ENCODE data around the gene BBC3. TPM values are rescaled to one million over a fixed set of nuclear protein-coding genes. Genes with fewer than 3 reads are reported as not detected.

The BBC3 gene
- total RNA-seq, 1 donor from 2014 or later, result 1.6 TPM

DNA sequence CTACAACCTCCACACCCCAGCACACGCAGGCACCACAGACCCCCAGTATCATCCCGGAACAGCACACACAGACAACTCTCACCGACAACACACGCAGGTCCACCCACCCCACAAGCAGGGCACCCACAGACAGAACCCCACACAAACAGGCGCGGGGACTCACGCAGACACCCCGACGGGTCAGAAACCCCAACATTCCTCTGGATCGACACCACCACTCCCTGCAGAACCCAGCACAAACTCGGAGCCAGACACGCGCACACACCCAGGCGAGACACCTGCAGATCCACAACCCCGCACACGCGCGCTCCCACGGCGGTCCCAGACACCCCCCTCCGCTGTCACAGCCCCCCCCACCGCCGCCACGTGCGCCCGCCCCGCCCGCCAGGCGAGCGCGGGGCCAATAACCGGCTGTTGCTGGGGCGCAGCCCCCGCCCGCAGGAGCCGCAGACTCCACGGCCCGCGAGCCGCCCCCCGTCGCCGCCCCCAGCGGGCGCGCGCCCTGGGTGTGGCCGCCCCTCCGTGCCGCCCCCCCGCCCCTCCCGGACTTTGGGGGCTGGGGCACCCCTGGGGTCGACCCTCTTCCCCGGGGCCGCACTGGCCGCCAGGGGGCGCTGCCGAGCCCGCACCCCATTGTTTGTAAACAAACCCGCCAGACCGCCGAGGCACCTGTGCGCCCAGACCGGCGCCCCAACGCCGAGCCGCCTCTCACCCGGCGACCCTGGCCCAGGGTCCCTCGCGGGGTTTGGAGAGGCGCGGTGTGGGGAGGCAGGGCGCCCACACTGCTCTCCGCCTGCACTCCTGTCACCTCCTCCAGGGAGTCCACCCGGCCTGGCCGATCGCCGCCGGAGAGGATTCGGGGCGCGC, 712 bp downstream of the BBC3 start:
- peak; percentile 1 for ATAC-seq

DNA sequence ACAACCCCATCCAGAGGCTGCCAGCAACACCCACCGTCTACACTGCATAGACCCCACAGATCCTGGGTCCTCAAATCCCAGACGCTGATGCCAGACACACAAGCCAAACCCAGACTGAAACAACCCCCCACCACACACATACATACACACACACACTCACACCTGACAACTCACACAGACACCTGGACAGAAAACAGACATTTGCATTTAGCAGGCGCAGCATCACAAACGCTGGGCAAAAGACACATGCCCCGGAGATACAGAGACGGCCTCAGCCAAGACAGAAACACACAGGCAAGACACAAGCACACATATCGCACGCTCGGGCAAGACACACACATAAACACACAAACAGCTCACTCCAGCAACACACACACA, 1.3 kb downstream of the BBC3 start:
- ATAC-seq, result no peak

DNA sequence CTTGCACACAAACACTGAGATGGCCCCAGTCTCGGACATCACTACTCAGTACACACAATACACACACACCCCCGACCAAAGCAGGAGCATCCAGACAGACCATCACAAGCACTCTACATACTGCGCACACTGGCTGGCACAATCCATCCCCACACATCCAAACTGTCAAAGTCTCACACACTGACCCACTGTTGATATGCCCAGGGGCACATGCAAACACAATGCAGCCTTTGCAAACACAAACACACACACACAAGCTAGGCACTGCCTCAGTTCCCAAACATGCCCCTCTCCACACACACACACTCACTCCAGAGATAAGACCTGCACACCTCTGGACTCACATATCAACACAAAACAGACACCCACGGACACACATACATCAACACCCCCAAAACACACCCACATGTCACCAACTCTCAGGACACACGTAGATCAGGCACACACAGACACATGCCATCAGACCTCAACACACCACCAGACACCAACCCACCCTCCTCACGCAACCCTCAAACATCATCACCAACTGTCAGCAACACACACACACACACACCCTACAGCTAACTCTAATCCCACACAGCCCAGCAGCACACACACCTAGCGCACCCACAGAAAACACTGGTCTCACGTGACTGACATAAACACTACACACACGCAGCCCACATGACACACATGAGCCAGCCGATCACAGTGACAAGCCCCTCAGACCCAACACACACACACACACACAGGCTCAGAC, 1.9 kb downstream of the BBC3 start:
- ATAC-seq, result no peak

DNA sequence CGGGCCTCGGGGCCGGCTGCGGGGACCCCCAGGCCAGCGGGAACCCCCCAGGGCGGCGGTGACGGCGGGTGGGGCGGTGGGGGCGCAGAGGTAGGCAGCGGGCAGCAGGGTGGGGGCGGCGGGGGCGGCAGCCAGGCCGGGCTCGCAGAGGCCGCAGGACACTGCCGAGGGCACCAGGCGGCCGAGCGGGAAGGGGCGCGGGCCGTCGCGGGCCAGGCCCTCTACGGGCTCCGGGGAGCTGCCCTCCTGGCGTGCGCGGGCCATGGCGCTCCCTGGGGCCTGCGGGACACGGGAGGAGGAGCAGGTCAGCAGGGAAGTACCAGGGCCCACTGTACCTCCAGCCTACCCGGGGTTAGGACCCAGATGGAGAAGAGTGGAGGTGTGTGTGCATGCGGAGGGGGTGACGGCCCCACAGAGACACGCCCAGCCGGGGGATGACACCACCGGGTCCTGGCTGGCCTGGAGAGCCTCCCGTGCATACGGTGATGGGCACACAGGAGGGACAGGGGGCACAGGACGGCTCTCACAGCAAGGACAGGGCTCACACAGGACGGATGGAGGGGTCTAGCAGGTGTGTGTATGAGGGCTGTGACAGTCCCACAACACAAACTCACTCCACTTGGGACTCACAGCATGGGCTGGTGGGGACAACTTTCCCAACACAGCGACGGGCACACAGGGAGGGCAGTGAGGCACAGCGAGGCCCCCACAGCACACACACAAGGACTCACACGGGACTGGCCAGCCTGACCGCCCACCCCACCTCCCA, 2.6 kb downstream of the BBC3 start:
- no peak for ATAC-seq

DNA sequence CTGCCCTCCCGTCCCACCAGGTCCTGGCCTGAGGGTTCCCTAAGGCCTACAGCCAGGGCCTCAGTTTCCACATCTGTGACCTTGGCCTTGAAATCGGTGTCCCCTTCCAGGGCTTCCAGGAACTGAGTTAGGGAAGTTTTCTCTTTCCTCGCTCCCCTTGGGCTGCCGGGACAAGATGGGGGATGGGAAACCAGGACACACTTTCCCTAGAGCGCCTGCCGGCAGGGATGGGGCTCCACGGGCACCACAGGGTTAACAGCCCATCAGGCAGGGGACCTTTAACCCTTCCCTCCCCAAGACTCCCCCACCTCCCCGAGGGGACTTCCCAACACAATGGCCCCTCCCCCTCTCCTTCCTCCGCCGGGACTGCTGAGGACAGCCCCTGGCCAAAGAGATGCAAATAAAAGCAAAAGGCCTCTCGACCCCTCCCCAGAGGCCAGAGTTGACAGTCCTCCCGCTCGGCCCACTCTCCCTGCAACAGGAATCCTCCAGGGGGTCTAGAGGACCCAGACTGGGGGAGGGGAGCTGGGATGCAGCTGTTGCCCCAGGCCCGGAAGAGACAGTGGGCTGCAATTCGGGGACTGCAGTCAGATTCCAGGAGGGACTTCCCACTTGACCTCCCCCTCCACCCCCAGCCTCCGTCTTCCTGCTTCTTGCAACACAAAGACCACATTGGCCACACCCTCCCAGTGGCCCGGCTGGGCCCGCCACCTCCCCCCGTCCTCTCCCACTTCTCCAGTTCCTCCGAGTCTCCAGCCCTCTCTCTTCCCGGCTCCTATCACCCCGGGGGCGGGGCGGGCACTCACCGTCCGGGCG, 3.4 kb downstream of the BBC3 start:
- ATAC-seq, result no peak

DNA sequence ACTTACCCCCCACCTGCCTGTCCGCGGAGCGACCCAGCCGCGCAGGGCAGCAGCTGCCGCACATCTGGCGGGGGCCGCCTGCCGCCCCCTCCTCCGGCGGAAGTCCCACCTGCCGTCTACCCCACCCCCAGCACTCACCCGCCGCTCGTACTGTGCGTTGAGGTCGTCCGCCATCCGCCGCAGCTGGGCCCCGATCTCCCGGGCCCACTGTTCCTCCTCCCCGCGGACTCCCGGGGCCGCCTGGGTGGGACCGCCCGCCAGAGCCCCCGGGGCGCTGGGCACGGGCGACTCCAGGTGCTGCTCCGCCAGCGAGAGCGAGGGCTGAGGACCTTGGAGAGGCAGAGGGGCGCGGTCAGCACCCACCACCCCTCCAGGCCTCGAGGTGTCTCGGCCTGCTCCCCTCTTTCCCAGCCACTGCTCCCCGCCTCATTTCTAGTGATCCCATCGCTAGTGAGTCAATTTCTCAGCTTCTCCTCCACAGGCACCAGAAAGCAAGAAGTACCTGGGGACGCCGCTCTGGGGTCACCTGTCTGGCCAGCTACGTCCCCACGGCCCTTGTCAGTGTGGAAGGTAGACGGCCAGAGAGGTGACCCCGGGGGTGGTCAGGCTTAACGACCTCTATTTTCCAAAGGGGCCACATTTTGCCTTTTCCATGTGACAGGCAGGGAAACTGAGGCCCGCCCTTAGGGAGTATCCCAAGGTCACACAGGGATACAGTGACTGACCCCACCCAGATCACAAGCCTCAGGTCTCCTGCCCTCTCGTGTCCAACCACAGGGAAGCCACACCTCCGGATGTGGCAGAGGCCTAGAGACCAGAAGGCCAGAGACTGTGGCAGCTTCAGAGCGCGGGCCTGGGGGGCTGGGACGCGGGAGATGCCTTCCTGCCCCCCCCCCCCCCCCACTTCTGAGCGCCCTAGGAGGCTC, 4.3 kb downstream of the BBC3 start:
- peak; percentile 30 for ATAC-seq

- peak; percentile 84 for ATAC-seq
Measured at GRCh38 chr19:47225746-47226425, 5.1 kb downstream of the BBC3 start.

DNA sequence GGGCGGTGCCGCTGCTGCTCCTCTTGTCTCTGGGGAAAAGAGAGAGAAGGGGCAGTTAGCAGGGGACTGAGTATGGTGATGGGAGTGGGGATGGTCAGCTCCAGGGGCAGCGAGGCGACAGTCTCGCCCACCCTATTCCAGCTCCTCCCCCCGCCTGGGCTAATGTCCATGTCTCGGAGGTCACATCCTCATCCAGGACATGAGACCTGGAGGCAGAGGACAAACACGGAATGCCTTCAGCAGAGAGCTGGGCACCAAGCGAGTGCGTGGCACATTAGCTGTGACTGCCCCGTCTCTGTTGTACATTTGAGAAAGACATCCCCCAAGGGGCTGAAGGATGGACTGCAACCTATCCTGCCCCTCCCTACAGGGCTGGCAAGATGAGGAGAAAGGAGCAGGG, 9.1 kb downstream of the BBC3 start:
- no peak for ATAC-seq

DNA sequence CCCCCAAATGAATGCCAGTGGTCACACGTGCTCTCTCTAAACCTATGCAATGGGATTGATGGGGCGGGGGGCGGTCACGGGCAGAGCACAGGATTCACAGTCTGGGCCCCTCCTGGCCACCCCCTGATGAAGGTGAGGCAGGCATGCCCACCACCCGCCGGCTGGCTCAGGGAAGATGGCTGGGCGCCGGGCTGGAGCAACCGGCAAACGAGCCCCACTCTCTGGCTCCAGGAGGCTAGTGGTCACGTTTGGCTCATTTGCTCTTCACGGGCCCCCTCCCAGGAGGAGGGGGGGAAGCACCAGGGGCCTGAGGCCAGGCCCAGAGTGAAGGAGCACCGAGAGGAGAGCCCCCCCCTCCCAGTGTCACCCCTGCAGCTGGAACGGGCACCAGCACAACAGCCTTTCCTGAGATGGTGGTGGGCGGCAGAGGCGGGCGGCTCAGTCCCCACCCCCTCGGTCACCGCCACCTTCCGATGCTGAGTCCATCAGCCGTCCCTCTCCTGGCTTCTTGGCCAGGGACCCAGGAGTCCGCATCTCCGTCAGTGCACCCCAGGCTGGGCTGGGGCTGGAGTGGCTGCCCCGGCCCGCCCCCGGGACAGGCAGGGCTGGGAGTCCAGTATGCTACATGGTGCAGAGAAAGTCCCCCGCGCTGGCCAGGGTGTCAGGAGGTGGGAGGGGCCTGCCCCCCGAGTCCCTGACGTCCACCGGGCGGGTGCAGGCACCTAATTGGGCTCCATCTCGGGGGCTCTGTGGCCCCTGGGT, 9.7 kb downstream of the BBC3 start:
- ATAC-seq, result no peak

DNA sequence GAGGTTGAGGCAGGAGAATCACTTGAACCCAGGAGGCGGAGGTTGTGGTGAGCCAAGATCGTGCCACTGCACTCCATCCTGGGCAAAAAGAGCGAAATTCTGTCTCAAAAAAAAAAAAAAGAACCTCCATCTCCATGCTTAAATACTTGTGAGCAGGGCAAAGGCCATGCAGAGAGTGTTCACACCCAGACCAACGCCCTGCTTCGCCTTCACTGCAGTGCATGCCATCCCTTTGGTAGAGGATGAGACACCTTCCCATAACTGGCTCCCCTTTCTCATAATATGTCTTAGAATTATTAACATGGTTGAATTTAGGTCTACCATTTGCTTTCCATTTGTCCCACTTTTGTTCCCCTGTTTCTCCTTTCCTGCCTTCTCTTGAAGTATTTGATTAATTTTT, 15.4 kb downstream of the BBC3 start:
- no peak for ATAC-seq

DNA sequence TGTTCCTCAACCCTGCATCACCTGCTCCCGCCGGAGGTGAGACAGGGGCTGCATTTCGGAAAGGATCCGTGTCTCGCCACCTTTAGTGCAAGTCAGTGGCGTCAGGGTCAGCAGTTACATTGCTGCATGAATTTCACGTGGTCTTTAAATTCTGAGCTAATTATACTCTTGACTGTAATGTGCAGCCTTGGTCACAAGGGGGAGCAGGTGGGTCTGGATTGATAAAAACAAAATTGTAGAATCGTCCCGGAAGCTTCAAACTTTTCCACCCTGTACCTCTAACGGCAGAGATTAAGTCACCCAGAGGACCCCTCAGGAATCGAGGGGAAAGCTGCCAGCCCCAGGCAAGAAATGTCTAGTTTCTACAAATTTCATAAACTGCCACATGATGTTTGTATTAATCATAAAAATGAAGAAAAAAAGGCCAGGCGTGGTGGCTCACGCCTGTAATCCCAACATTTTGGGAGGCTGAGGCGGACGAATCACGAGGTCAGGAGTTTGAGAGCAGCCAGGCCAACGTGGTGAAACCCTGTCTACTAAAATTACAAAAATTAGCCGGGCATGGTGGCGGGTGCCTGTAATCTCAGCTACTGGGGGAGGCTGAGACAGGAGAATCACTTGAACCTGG, 20.2 kb downstream of the BBC3 start:
- peak; percentile 72 for ATAC-seq

DNA sequence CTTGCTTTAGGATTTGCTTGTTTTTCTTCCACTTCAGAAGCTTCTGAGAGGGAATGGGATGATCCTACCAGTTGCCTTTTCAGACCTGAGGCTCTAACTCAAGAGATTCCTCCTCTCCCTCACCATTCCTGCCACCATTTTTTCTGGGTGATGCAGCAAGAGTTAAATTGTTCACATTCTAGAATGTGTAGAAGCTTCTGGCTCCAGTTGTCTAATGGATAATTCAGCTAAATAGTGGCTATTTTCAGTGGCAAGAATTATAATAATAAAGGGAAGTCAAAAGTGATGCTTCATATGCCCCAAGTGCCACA, 20.9 kb downstream of the BBC3 start:
- ATAC-seq, result no peak

DNA sequence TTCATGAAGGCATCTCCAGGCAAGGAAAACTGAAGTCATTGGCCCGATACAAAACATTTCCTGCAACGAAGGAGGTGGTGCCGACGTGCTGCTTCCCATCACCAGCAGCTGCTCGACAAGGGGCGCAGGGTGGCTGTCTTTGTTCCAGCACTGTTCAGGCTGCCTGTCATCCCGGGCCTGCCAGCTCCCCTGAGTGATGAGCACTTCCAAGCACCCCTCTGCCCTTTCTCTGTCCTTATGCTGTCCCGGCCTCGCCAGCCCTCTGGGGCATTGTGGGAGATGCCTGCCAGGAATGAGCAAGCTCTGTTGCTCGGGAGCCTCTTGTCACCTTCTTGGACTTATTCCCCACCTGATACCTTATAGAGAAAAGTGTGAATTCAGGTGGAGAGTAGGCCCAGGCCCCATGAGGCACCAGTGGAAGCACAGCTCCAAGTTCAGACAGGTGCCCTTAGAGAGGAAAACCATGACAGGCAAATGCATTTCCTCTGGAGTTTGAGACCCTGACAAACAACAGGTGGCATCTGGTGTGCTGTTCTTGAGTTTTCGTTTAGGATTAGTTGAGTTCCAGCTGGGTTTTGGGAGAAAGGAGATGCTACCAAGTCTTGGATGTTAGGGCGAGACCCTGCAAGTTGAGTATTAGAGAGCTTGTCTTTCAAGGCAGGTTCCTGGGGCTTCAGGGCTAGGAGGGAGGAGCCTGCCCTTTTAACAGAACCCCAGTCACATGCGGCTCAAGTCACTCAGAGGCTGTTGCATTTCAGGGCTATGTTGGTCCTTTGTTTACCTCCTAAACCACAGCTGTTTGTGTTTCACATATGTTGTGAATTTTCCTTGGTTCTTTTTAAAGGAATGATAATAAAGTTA, 21.4 kb downstream of the BBC3 start:
- no peak for ATAC-seq

- no peak for ATAC-seq
Measured at GRCh38 chr19:47203254-47203653, 27.7 kb downstream of the BBC3 start.

- no peak for ATAC-seq
Measured at GRCh38 chr19:47200530-47200929, 30.5 kb downstream of the BBC3 start.

- no peak for ATAC-seq
Measured at GRCh38 chr19:47197141-47197540, 33.9 kb downstream of the BBC3 start.

- ATAC-seq, result no peak
Measured at GRCh38 chr19:47195434-47195833, 35.6 kb downstream of the BBC3 start.

DNA sequence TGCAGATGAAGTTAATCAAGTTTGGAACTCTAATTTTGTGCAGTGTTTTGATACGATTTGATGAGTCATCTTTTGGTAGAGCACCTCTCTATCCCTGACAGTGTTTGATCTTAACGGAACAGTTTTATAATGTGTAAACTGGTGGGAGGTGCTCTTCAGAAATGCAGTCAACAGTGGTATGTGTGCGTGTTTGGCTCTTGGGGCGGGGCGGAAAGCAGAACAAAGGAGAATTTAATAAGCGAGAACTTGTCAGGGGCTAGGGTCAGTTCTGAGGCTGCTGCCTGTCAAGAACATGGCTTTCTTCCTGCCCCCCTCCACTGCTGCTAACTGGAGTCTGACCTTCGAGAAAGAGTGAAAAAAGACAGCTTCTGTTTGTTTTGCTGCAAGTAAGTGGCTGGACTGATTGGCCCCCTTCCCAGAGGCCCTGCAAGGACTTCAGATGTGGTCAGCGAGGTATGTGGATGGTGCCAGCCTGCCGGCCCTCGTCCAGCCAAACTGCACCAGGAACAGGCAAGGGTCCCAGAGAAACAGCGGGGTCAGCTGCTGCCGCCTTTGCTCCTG, 40.8 kb downstream of the BBC3 start:
- ATAC-seq, result peak; percentile 53

Measured in esophagus mucosa (tissue), 1 donor.